Stomach (tissue), 9 donors: Measurements from ENCODE around the gene SDHB. TPM values are rescaled to one million over a fixed set of nuclear protein-coding genes. Genes with fewer than 3 reads are reported as not detected.

Experiments
- DNase-seq, 2 donors: peaks; one replicate each; pipeline versions ENCODE4 v3.0.0 to v3.0.0-alpha.2; 2013 to 2019
- H3K27ac ChIP-seq, 5 donors: fragments of 200-600 bp in 4 of 5; sonication (generic) in 4 of 5; one replicate each; pipeline ENCODE4 v1.5.1; 2013 to 2019; ENCODE audit warnings: mild to moderate bottlenecking in 1 of 5, moderate library complexity in 1 of 5
- H3K27me3 ChIP-seq, 3 donors: fragments of 200-600 bp; sonication (generic); one replicate each; pipeline ENCODE4 v1.5.1; 2017 to 2019; ENCODE audit warnings: mixed run types in 1 of 3
- H3K36me3 ChIP-seq, 4 donors: fragments of 200-600 bp; sonication (generic); 1 replicate in 3 of 4; 2 replicates in 1 of 4; pipeline ENCODE4 v1.5.1; 2016 to 2019
- H3K4me1 ChIP-seq, 4 donors: fragments of 200-600 bp; sonication (generic); one replicate each; pipeline ENCODE4 v1.5.1; 2016 to 2019
- H3K4me3 ChIP-seq, 4 donors: fragments of 200-600 bp; sonication (generic) in 3 of 4; one replicate each; pipeline ENCODE4 v1.5.1; 2016 to 2019; ENCODE audit warnings: mild to moderate bottlenecking in 1 of 4
- H3K9me3 ChIP-seq, 4 donors: fragments of 200-600 bp; sonication (generic); one replicate each; pipeline ENCODE4 v1.5.1; 2016 to 2019
- EP300 ChIP-seq: sonication (generic); formaldehyde crosslinking; IDR thresholded peaks from one replicate; pipeline ENCODE4 v1.6.1; 2017; ENCODE audit warnings: antibody characterized with exemption
- POLR2A ChIP-seq, 4 donors: fragments of 450-650 bp; IDR thresholded peaks; one replicate each; pipeline ENCODE4 v1.6.1; 2016; ENCODE audit warnings: antibody characterized with exemption in 4 of 4, control low read depth in 2 of 4, mild to moderate bottlenecking in 1 of 4, moderate library complexity in 1 of 4
- POLR2AphosphoS5 ChIP-seq, 3 donors: sonication (generic); formaldehyde crosslinking; IDR thresholded peaks; one replicate each; pipeline ENCODE4 v1.6.1; 2016; ENCODE audit warnings: antibody characterized with exemption in 3 of 3
- WGBS, 5 donors: extraction: QIAGEN DNeasy Blood & Tissue Kit in 3 of 5; methylation state at CpG; one replicate each; pipeline versions ENCODE4 v1.1.5 to v1.1.7; 2013 to 2018; 5-methylcytosine and 5-hydroxymethylcytosine counted together
- intact Hi-C: fragments of 100-400 bp; cut with DNase I; formaldehyde crosslinking; loops from one replicate; pipeline ENCODE4 v1.15.1; 2023; ENCODE audit warnings: low total_unique reads
- polyA plus RNA-seq, 3 donors: library from polyadenylated mRNA; stranded (reverse); fragments of 200-250 nt; gene quantifications; one replicate each; pipeline ENCODE4 v1.2.3, GENCODE V29; 2013
- total RNA-seq, 5 donors: library from RNA; depleted of rRNA; stranded (reverse); fragments of >200 nt; gene quantifications; one replicate each; pipeline versions ENCODE4 v1.1.0 to v1.2.3, GENCODE V29; 2014 to 2016
- TF ChIP-seq, protein P1 (sequence below), 7 experiments: fragments of 450-650 bp in 4 of 7; fragments of 200-600 bp in 3 of 7; sonication (generic) in 3 of 7; IDR thresholded peaks; one replicate each; pipeline ENCODE4 v1.5.1; 2016 to 2019; ENCODE audit warnings: antibody characterized with exemption in 7 of 7, control low read depth in 2 of 7, mild to moderate bottlenecking in 1 of 7
- donor health status: healthy with polysubstance abuse.
- donor health status: Bipolar disorder and iron deficiency.
- donor health status: healthy.

Gene SDHB
- total and polyA plus RNA-seq, 8 donors, result 42.6 to 246 (median 121) TPM

DNA sequence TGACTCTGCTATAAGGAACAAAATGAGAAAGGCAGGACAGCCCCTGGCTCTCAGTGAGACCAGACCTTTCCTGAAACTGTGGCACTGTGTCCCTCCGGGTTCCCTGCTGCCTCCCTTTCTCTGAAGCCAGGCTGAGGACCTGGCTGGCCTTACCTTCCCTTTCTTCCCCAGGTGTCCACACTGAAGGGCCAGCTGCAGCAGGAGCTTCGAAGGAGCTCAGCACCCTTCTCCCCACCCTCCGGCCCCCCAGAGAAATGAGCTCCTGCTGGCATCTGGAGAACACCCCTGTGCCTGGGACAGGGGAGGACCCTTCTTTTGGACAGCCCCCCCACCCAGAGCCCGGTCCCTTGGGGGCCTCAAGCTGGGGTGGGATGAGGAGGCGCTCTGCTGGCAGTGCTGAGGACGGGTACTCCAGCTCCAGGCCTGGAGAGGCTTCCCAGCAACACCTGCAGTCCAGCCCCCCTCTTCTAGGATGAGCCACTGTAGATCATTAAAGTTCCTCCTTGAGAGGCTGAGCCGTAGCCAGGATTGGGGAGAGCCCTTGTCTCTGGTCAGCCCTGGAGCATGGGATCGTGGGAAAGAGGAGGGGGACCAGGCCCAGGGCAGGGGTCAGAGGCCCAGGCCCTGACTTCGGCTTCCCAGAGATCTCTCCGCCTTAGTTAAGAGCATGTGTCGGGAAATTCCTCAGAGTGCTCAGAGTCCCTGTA, 81.5 kb downstream of the SDHB start:
- DNase-seq, result no peak
- H3K27me3 ChIP-seq, result no peaks in the 10 kb centered on the region
- H3K4me3 ChIP-seq, result no peak overlapping the region
- WGBS, 5 donors, result 81 to 84% (median 83%) methylated on average over 6 to 11 of the region's 11 CpGs
- intact Hi-C loops, result no loop called here
- H3K36me3 ChIP-seq, result peaks cover 0 to 38% (median 26%) of the 10 kb centered on the region in 4 donors
- TF ChIP-seq POLR2AphosphoS5 (IDR thresholded peaks at IDR 0.05) (no peak), POLR2A (IDR thresholded peaks at IDR 0.05) (no peak), EP300 (no peak)
- TF ChIP-seq, protein P1, sequence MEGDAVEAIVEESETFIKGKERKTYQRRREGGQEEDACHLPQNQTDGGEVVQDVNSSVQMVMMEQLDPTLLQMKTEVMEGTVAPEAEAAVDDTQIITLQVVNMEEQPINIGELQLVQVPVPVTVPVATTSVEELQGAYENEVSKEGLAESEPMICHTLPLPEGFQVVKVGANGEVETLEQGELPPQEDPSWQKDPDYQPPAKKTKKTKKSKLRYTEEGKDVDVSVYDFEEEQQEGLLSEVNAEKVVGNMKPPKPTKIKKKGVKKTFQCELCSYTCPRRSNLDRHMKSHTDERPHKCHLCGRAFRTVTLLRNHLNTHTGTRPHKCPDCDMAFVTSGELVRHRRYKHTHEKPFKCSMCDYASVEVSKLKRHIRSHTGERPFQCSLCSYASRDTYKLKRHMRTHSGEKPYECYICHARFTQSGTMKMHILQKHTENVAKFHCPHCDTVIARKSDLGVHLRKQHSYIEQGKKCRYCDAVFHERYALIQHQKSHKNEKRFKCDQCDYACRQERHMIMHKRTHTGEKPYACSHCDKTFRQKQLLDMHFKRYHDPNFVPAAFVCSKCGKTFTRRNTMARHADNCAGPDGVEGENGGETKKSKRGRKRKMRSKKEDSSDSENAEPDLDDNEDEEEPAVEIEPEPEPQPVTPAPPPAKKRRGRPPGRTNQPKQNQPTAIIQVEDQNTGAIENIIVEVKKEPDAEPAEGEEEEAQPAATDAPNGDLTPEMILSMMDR (IDR thresholded peaks at IDR 0.05), result no peak
- H3K9me3 ChIP-seq, result no peaks in the 10 kb centered on the region
- peak overlapping the region in 1 of 5 donors; percentile 39 for H3K27ac ChIP-seq
- peaks cover 0 to 24% (median 9%) of the 10 kb centered on the region in 4 donors for H3K4me1 ChIP-seq

DNA sequence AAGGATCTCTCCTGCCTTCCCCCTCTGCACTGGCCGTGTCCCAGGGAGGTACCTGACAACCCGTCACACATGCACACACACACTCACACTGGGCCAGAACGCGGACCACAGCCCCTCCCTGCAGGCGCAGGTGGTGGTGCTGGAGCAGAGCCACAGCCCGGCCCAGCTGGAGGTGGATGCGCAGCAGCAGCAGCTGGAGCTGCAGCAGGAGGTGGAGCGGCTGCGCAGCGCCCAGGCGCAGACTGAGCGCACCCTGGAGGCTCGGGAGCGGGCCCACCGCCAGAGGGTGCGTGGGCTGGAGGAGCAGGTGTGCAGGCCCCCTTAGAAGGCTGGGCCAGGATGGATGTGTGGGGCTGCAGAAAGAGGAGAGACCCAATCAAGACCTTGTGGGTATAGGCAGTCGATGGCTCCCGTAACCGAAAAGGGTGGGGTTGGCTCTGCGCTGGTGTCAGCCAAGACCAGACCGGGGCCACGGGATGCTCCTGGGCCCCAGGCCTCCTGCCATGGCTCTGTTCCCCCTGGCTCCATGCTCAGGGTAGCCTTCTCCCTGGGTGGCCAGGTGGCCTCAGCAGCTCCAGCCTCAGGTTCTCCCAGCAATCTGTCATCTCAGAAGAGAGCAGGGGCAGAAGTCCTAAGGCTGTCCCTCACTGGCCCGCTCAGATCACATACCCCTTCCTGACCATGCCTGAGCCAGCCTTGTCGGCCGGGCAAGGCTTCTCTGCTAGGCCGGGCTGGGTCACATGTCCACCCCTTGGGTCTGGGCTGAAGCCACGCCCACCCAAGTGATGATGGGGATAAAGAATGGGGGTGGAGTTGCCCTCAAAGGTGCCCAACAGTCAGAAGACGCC, 82.3 kb downstream of the SDHB start:
- Histone ChIP-seq H3K36me3 (peaks cover 0 to 46% (median 29%) of the 10 kb centered on the region in 4 donors), H3K9me3 (no peaks in the 10 kb centered on the region), H3K4me3 (no peak overlapping the region), H3K27me3 (no peaks in the 10 kb centered on the region), H3K27ac (peak overlapping the region in 1 of 5 donors; percentile 39), H3K4me1 (peaks cover 0 to 32% (median 15%) of the 10 kb centered on the region in 4 donors)
- 62 to 75% (median 66%) methylated on average over 16 to 28 of the region's 28 CpGs for WGBS, 5 donors
- peak in 1 of 2 donors; percentile 52 for DNase-seq
- intact Hi-C loops, result no loop called here
- TF ChIP-seq POLR2AphosphoS5 (IDR thresholded peaks at IDR 0.05) (no peak), POLR2A (IDR thresholded peaks at IDR 0.05) (no peak), EP300 (no peak)
- TF ChIP-seq, protein P1 (IDR thresholded peaks at IDR 0.05), result no peak

DNA sequence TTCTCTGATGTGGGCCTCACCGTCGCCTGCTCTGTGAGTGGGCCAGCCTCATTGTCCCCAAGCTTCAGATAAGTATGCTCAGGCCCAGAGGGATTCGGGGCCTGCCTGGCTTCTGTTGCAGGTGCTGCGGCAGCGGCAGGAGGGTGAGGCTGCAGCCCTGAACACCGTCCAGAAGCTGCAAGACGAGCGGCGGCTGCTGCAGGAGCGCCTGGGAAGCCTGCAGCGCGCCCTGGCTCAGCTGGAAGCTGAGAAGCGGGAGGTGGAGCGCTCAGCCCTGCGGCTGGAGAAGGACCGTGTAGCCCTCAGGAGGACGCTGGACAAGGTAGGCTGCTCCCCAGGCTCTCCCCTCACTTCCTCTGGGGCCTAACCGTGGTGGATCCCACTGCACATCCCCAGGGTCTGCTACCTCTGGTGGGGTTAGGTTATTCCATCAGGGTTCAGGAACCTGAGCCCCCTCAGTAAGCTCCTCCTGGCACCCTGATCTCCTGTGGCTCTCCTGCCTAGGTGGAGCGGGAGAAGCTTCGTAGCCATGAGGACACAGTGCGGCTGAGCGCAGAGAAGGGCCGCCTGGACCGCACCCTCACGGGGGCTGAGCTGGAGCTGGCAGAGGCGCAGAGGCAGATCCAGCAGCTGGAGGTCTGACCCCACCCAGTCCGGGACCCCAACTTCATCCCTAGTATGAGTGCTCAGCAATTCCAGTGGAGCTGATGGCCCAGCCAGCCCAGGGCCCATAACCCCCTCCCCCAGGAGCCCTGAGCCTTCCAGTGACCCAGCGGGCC, 83.5 kb downstream of the SDHB start:
- H3K9me3 ChIP-seq, result no peaks in the 10 kb centered on the region
- H3K4me1 ChIP-seq, result peaks cover 0 to 25% (median 15%) of the 10 kb centered on the region in 4 donors
- H3K4me3 ChIP-seq, result no peak overlapping the region
- no peak for TF ChIP-seq POLR2A (IDR thresholded peaks at IDR 0.05)
- no peak for TF ChIP-seq EP300
- TF ChIP-seq, protein P1 (IDR thresholded peaks at IDR 0.05), result no peak
- TF ChIP-seq POLR2AphosphoS5 (IDR thresholded peaks at IDR 0.05), result no peak
- no peaks in the 10 kb centered on the region for H3K27me3 ChIP-seq
- peaks cover 10 to 59% (median 41%) of the 10 kb centered on the region in 4 donors for H3K36me3 ChIP-seq
- intact Hi-C loops, result no loop called here
- no peak for DNase-seq
- H3K27ac ChIP-seq, result no peak overlapping the region
- WGBS, 5 donors, result 84 to 97% (median 94%) methylated on average over 24 to 28 of the region's 28 CpGs

DNA sequence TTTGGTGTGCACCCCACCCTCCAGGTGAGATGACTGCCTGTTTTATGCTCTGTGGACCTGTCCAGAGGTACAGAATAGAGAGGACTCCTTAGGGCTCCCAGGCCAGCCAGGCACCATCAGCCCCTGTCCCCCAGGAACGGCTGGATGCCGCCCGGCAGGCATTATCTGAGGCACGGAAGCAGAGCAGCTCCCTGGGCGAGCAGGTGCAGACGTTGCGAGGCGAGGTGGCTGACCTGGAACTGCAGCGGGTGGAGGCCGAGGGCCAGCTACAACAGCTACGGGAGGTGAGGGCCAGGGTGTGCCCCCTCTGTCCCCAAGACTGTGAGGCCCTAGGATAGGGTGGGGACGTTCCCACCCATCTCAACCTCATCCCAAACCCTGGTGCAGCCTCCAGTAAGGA, 84.2 kb downstream of the SDHB start:
- Histone ChIP-seq H3K4me1 (peaks cover 0 to 25% (median 13%) of the 10 kb centered on the region in 4 donors), H3K4me3 (no peak overlapping the region), H3K36me3 (peaks cover 10 to 61% (median 46%) of the 10 kb centered on the region in 4 donors), H3K9me3 (no peaks in the 10 kb centered on the region), H3K27me3 (no peaks in the 10 kb centered on the region), H3K27ac (no peak overlapping the region)
- whole genome bisulfite sequencing, 5 donors, result 83 to 93% (median 89%) methylated on average over 5 to 12 of the region's 12 CpGs
- DNase-seq, result no peak
- TF ChIP-seq, protein P1 (IDR thresholded peaks at IDR 0.05), result no peak
- no peak for TF ChIP-seq POLR2AphosphoS5 (IDR thresholded peaks at IDR 0.05)
- no peak for TF ChIP-seq EP300
- no peak for TF ChIP-seq POLR2A (IDR thresholded peaks at IDR 0.05)
- intact Hi-C loops, result loop anchor here (10.0 kb wide), 1 partner anchor 65 kb away; no protein-coding TSS in a partner anchor
